ENCODE data around the gene NEK7. TPM values are rescaled to one million over a fixed set of nuclear protein-coding genes. Genes with fewer than 3 reads are reported as not detected.

The NEK7 gene
- total RNA-seq, 1 experiment from 2014 or later = 25.2 TPM

DNA sequence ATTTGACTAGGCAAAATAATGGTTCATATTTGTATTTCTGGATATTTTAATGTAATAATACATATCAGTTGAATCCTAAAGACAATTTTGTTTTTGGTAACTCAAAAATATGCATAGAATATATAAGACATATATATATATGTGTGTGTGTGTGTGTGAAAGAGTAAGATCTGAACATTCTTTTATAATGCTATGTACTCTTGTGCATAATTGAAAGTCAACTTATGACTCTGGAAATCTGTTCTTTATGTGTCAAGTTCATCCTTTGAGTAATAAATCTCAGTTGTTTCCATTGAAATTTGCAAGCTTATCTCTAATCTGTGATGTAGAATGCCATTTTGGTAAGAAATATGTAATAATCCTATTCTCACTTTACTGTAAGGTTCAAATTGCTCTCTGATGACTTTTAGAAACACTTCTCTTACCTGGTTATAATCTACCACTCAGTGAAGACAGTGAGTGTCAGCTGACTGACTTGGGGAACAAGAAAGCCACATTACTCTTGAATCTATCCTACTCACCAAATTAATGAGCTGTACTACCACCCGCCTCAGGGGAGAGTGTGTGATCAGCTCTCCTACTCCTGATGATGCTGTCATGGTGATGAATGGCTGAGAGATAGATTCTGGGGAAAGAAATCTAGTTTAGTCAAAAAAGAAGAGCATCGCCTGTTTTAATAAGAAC, 15.0 kb upstream of the NEK7 start:
- no peaks in the 10 kb centered on the region for H4K20me1 ChIP-seq (ENCODE audit: low read length)
- H3F3A ChIP-seq (ENCODE audit: low read length, unreplicated experiment) = no peaks in the 10 kb centered on the region
- H3K4me2 ChIP-seq (ENCODE audit: low read length) = no peak overlapping the region
- H3K79me2 ChIP-seq (ENCODE audit: low read length) = no peaks in the 10 kb centered on the region
- H2AFZ ChIP-seq (ENCODE audit: low read length) = no peak overlapping the region
- DNase-seq = no peak
- no peak overlapping the region for H3K9ac ChIP-seq (ENCODE audit: low read length)
- H3K27me3 ChIP-seq (ENCODE audit: low read length) = no peaks in the 10 kb centered on the region
- no TSS peak for BruUV-seq (replicated peaks)
- ATAC-seq = no peak
- H3K4me3 ChIP-seq (ENCODE audit: low read length) = no peak overlapping the region
- CTCF ChIA-PET = no interaction called here
- no peaks in the 10 kb centered on the region for H3K9me3 ChIP-seq (ENCODE audit: low read length)
- no peaks in the 10 kb centered on the region for H3K4me1 ChIP-seq (ENCODE audit: insufficient read depth, low read length)
- intact Hi-C loops (cut with micrococcal nuclease) = no loop called here
- POLR2A ChIA-PET (ENCODE audit: unreplicated experiment) = no interaction called here
- H3K36me3 ChIP-seq (ENCODE audit: low read depth, low read length) = no peaks in the 10 kb centered on the region
- TF ChIP-seq CTCF (conservative IDR thresholded peaks at IDR 0.05; ENCODE audit: low read depth, low read length) = no peak
- TF ChIP-seq EZH2phosphoT487 (IDR thresholded peaks at IDR 0.05; ENCODE audit: borderline replicate concordance, low read length) = no peak
- no peak for TF ChIP-seq EZH2 (IDR thresholded peaks at IDR 0.05; ENCODE audit: low read length, unreplicated experiment)
- no peak overlapping the region for H3K27ac ChIP-seq (ENCODE audit: low read length)
- H3K9me2 ChIP-seq (replicated peaks; ENCODE audit: low read length) = no peaks in the 10 kb centered on the region

- no peak overlapping the region for H3K9ac ChIP-seq (ENCODE audit: low read length)
- H3K27ac ChIP-seq (ENCODE audit: low read length) = no peak overlapping the region
- no peaks in the 10 kb centered on the region for H3K36me3 ChIP-seq (ENCODE audit: low read depth, low read length)
- H2AFZ ChIP-seq (ENCODE audit: low read length) = no peak overlapping the region
- no TSS peak for BruUV-seq (replicated peaks)
- no peak overlapping the region for H3K4me3 ChIP-seq (ENCODE audit: low read length)
- DNase-seq (no peak), ATAC-seq (no peak)
- no peak for TF ChIP-seq CTCF (conservative IDR thresholded peaks at IDR 0.05; ENCODE audit: low read depth, low read length)
- no peak for TF ChIP-seq EZH2 (IDR thresholded peaks at IDR 0.05; ENCODE audit: low read length, unreplicated experiment)
- TF ChIP-seq EZH2phosphoT487 (IDR thresholded peaks at IDR 0.05; ENCODE audit: borderline replicate concordance, low read length) = no peak
- H3K9me3 ChIP-seq (ENCODE audit: low read length) = no peaks in the 10 kb centered on the region
- intact Hi-C loops (cut with micrococcal nuclease) = no loop called here
- no peak overlapping the region for H3K4me2 ChIP-seq (ENCODE audit: low read length)
- H3K79me2 ChIP-seq (ENCODE audit: low read length) = no peaks in the 10 kb centered on the region
- ChIA-PET POLR2A (ENCODE audit: unreplicated experiment) (no interaction called here), CTCF (no interaction called here)
- H4K20me1 ChIP-seq (ENCODE audit: low read length) = no peaks in the 10 kb centered on the region
- no peaks in the 10 kb centered on the region for H3K27me3 ChIP-seq (ENCODE audit: low read length)
- no peaks in the 10 kb centered on the region for H3F3A ChIP-seq (ENCODE audit: low read length, unreplicated experiment)
- H3K4me1 ChIP-seq (ENCODE audit: insufficient read depth, low read length) = no peaks in the 10 kb centered on the region
- H3K9me2 ChIP-seq (replicated peaks; ENCODE audit: low read length) = no peaks in the 10 kb centered on the region
Measured at GRCh38 chr1:198143797-198144196, 13.0 kb upstream of the NEK7 start.

DNA sequence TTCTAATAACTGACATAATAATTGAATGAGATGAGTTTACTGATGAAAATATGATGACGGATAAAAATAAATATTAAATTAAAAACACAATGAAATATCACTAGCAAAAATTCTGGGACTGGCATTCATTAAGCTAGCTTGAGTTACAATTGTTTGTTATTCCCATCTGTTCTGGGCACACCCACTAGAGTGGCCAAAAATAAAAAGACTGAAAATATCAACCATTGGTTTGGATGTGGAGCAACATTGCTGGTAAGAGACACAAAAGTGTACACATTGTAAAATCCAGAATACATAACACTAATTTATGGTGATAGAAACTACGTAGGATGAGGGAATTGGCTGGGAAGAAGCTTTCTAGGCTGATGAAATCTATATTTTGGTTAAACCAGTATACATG, 9.6 kb upstream of the NEK7 start:
- Histone ChIP-seq H3K36me3 (ENCODE audit: low read depth, low read length) (no peaks in the 10 kb centered on the region), H3K4me2 (ENCODE audit: low read length) (no peak overlapping the region), H3F3A (ENCODE audit: low read length, unreplicated experiment) (no peaks in the 10 kb centered on the region), H3K9me3 (ENCODE audit: low read length) (no peaks in the 10 kb centered on the region), H3K4me3 (ENCODE audit: low read length) (no peak overlapping the region), H4K20me1 (ENCODE audit: low read length) (no peaks in the 10 kb centered on the region), H3K9me2 (replicated peaks; ENCODE audit: low read length) (no peaks in the 10 kb centered on the region), H3K9ac (ENCODE audit: low read length) (no peak overlapping the region), H3K27ac (ENCODE audit: low read length) (no peak overlapping the region), H3K27me3 (ENCODE audit: low read length) (no peaks in the 10 kb centered on the region), H2AFZ (ENCODE audit: low read length) (no peak overlapping the region), H3K79me2 (ENCODE audit: low read length) (no peaks in the 10 kb centered on the region), H3K4me1 (ENCODE audit: insufficient read depth, low read length) (no peaks in the 10 kb centered on the region)
- BruUV-seq (replicated peaks) = no TSS peak
- ATAC-seq = no peak
- CTCF ChIA-PET = no interaction called here
- POLR2A ChIA-PET (ENCODE audit: unreplicated experiment) = no interaction called here
- intact Hi-C loops (cut with micrococcal nuclease) = no loop called here
- no peak for DNase-seq
- no peak for TF ChIP-seq EZH2phosphoT487 (IDR thresholded peaks at IDR 0.05; ENCODE audit: borderline replicate concordance, low read length)
- no peak for TF ChIP-seq EZH2 (IDR thresholded peaks at IDR 0.05; ENCODE audit: low read length, unreplicated experiment)
- TF ChIP-seq CTCF (conservative IDR thresholded peaks at IDR 0.05; ENCODE audit: low read depth, low read length) = no peak

All from PC-3 (cell line).